ENCODE measurements around the gene MPDZ.

GRCh38 chr9:13163946-13164345 lies 115.5 kb downstream of the MPDZ start:
- TF ChIP-seq EZH2 (IDR thresholded peaks at IDR 0.05; ENCODE audit: borderline replicate concordance, low read depth, low read length, severe bottlenecking) (no peak), CTCF (IDR thresholded peaks at IDR 0.05; ENCODE audit: borderline replicate concordance, extremely low read depth, low read length, poor library complexity, severe bottlenecking) (no peak)
